Measurements from ENCODE around the gene OSBPL1A. TPM values are rescaled to one million over a fixed set of nuclear protein-coding genes. Genes with fewer than 3 reads are reported as not detected.

Gene OSBPL1A
- total RNA-seq, 1 donor from 2014 or later = 82.8 TPM

DNA sequence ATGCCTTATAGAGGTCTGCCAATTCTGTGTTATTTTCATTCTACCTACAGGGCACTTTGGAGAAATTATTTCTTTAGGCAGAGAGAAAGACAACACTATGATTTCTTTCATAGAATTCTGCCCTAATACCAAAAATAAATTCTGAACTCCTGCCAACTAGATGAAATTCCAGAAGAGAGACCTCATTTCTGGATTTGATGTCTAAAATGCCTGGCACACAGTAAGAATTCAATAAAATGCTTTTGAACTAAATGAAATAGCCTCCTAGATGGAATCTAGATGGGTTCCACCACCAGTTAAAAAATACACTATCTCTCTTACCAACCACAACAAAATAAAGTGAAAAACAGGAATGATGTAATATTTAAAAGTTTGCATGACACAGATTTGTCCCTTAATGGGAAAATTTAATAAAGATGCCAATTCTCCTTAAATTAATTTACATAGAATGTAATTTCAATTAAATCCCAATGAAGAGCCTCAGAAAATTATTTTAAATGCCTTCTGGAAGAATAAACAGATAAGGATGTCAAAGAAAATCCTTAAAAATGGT lies 75.0 kb downstream of the OSBPL1A start:
- H3K36me3 ChIP-seq = no peaks in the 10 kb centered on the region
- H3K27me3 ChIP-seq (ENCODE audit: low read depth) = no peaks in the 10 kb centered on the region
- intact Hi-C loops (cut with micrococcal nuclease) = no loop called here
- no peaks in the 10 kb centered on the region for H3K9me3 ChIP-seq (replicated peaks)
- H3K27ac ChIP-seq (replicated peaks) = no peak overlapping the region
- peaks cover 12% of the 10 kb centered on the region for H3K4me1 ChIP-seq
- DNase-seq = no peak
- H3K4me3 ChIP-seq = no peak overlapping the region
- TF ChIP-seq, protein P1, sequence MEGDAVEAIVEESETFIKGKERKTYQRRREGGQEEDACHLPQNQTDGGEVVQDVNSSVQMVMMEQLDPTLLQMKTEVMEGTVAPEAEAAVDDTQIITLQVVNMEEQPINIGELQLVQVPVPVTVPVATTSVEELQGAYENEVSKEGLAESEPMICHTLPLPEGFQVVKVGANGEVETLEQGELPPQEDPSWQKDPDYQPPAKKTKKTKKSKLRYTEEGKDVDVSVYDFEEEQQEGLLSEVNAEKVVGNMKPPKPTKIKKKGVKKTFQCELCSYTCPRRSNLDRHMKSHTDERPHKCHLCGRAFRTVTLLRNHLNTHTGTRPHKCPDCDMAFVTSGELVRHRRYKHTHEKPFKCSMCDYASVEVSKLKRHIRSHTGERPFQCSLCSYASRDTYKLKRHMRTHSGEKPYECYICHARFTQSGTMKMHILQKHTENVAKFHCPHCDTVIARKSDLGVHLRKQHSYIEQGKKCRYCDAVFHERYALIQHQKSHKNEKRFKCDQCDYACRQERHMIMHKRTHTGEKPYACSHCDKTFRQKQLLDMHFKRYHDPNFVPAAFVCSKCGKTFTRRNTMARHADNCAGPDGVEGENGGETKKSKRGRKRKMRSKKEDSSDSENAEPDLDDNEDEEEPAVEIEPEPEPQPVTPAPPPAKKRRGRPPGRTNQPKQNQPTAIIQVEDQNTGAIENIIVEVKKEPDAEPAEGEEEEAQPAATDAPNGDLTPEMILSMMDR (IDR thresholded peaks at IDR 0.05; ENCODE audit: borderline replicate concordance) = no peak

DNA sequence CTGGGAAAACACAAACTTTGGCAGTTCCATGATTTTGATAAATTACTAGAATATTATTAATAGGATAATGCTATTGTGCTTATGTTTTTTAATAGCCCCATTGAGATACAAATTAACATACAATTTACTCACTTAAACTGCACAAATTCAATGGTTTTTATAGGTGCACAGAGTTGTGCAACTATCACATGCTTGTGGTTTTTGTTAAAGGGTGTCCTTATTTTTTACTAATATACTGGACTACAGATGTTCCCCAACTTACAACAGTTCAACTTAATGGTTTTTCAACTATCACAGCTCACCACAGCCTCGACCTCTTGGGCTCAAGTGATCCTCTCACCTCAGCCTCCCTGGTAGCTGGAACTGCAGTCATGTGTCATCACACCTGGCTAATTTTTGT lies 76.6 kb downstream of the OSBPL1A start:
- Histone ChIP-seq H3K36me3 (no peaks in the 10 kb centered on the region), H3K27ac (replicated peaks) (no peak overlapping the region), H3K9me3 (replicated peaks) (no peaks in the 10 kb centered on the region), H3K4me3 (no peak overlapping the region), H3K4me1 (peaks cover 12% of the 10 kb centered on the region), H3K27me3 (ENCODE audit: low read depth) (no peaks in the 10 kb centered on the region)
- intact Hi-C loops (cut with micrococcal nuclease) = no loop called here
- TF ChIP-seq, protein P1 (IDR thresholded peaks at IDR 0.05; ENCODE audit: borderline replicate concordance) = no peak
- no peak for DNase-seq

DNA sequence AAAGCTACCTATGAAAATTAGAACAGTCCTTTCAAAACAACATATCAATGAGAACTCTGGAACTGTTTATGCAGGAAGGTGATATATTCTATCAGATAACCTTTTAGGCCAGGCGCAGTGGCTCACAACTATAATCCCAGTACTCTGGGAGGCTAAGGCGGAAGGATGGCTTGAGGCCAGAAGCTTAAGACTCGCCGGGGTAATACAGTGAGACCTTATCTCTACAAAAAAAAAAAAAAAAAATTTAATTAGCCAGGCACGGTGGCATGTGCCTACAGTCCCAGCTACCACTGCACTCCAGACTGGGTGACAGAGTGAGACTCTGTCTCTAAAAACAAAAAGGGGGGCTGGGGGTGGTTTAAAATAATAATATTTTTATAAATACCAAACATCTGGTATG lies 77.9 kb downstream of the OSBPL1A start:
- H3K36me3 ChIP-seq = no peaks in the 10 kb centered on the region
- DNase-seq = no peak
- H3K4me1 ChIP-seq = peaks cover 12% of the 10 kb centered on the region
- no peak overlapping the region for H3K27ac ChIP-seq (replicated peaks)
- intact Hi-C loops (cut with micrococcal nuclease) = no loop called here
- H3K9me3 ChIP-seq (replicated peaks) = no peaks in the 10 kb centered on the region
- TF ChIP-seq, protein P1 (IDR thresholded peaks at IDR 0.05; ENCODE audit: borderline replicate concordance) = no peak
- H3K27me3 ChIP-seq (ENCODE audit: low read depth) = no peaks in the 10 kb centered on the region
- H3K4me3 ChIP-seq = no peak overlapping the region

DNA sequence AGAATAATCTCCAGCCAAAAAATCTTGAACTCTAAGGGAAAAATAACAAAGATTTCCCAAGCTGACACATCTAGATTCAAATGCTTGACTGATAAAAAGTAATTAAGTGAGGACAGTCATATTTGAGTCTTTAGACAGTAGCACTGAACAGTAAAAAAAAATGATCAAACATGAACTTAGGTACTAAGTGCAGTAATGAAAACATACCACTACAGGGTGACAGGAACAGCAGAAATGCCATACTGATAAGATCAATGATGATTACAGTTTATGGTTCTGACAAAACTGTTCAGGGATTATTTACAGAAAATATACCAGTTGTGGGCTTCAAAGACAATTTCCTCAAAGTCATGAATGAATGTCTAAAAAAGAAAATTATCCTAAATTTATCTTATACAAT lies 80.3 kb downstream of the OSBPL1A start:
- no peaks in the 10 kb centered on the region for H3K36me3 ChIP-seq
- intact Hi-C loops (cut with micrococcal nuclease) = no loop called here
- TF ChIP-seq, protein P1 (IDR thresholded peaks at IDR 0.05; ENCODE audit: borderline replicate concordance) = no peak
- no peaks in the 10 kb centered on the region for H3K9me3 ChIP-seq (replicated peaks)
- no peak for DNase-seq
- no peak overlapping the region for H3K27ac ChIP-seq (replicated peaks)
- H3K4me3 ChIP-seq = no peak overlapping the region
- H3K4me1 ChIP-seq = peaks cover 6% of the 10 kb centered on the region
- H3K27me3 ChIP-seq (ENCODE audit: low read depth) = no peaks in the 10 kb centered on the region

DNA sequence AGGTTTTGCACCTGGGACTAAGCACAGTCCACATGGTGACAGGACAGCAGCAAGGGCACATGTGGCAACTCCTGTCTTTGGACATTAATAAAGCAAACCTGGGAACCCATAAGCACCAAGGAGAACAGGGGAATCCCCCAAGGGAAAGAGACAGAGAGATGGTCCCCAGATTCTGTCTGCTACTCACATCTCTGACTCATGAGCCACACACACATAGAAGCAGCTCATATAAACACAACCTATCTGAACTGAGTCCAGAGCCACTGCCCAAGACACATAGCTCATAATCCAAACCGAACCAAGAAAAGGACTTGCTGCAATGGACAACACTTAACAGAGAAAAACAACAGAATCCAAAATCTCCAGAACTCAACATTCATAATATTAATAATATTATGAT lies 82.5 kb downstream of the OSBPL1A start:
- Histone ChIP-seq H3K36me3 (no peaks in the 10 kb centered on the region), H3K27ac (replicated peaks) (no peak overlapping the region), H3K4me1 (peaks cover 4% of the 10 kb centered on the region), H3K27me3 (ENCODE audit: low read depth) (no peaks in the 10 kb centered on the region), H3K4me3 (no peak overlapping the region), H3K9me3 (replicated peaks) (no peaks in the 10 kb centered on the region)
- no peak for DNase-seq
- intact Hi-C loops (cut with micrococcal nuclease) = no loop called here
- TF ChIP-seq, protein P1 (IDR thresholded peaks at IDR 0.05; ENCODE audit: borderline replicate concordance) = no peak
